Endothelial cell of umbilical vein (primary cell): Measurements from ENCODE around the gene PAQR3.

Experiments
- EZH2 ChIP-seq: IDR thresholded peaks from 2 replicates; pipeline ENCODE4 v1.6.1; 2012; ENCODE audit warnings: borderline replicate concordance, low read depth, mild to moderate bottlenecking, moderate library complexity, low read length, inconsistent platforms; ENCODE audit not compliant: severe bottlenecking
- FOS ChIP-seq: IDR thresholded peaks from 2 replicates; pipeline ENCODE4 v1.6.1; 2011; ENCODE audit warnings: mild to moderate bottlenecking, low read length, moderate library complexity, borderline replicate concordance; ENCODE audit not compliant: insufficient read depth
- JUN ChIP-seq: IDR thresholded peaks from 2 replicates; pipeline ENCODE4 v1.6.1; 2011; ENCODE audit warnings: borderline replicate concordance, low read depth; ENCODE audit not compliant: insufficient read length, insufficient read depth
- POLR2A ChIP-seq: IDR thresholded peaks from 2 replicates; pipeline ENCODE4 v1.6.1; 2012; ENCODE audit warnings: low read depth, mild to moderate bottlenecking, control low read depth, low read length
- POLR2AphosphoS5 ChIP-seq: IDR thresholded peaks from 2 replicates; pipeline ENCODE4 v1.6.1; 2012; ENCODE audit warnings: low read depth, mild to moderate bottlenecking, control low read depth, low read length, moderate library complexity; ENCODE audit not compliant: insufficient read depth
- TF ChIP-seq, protein P1 (sequence below), 2 donors: IDR thresholded peaks; 1 replicate in 1 of 2; 2 replicates in 1 of 2; pipeline ENCODE4 v1.5.1; 2011; ENCODE audit warnings: low read length in 2 of 2, mild to moderate bottlenecking in 2 of 2, moderate library complexity in 2 of 2, control low read depth in 1 of 2, inconsistent platforms in 1 of 2, low read depth in 1 of 2; ENCODE audit not compliant: insufficient read depth in 1 of 2; ENCODE audit errors: extremely low read depth in 1 of 2

DNA sequence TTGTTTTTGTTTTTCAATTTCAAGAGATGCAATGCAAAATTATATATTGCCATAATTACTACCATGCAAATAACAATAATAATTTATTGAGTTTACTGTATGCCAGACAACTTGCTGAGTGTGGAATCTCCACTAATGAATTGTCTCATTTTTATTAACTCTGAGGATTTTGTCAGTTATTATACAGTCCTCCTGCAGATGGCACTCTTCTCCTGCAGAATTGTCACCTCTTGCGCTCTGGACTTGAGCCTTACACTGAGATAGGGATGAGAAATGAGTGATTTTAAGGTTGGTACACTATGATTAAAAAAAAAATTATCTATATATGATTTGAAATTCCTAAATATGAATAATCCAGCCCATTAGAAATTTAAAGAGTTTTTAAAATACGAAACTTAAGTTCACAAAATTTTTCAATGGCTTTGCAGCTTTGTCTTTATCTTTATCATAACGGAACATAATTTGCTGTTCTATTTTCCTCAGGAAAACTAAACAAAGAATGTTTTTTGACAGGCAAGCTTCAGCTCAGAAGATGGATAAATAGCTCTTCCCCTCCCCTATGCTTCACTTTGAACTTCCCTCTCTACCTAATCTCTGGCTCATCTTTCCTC, 12.7 kb upstream of the PAQR3 start:
- TF ChIP-seq, protein P1, sequence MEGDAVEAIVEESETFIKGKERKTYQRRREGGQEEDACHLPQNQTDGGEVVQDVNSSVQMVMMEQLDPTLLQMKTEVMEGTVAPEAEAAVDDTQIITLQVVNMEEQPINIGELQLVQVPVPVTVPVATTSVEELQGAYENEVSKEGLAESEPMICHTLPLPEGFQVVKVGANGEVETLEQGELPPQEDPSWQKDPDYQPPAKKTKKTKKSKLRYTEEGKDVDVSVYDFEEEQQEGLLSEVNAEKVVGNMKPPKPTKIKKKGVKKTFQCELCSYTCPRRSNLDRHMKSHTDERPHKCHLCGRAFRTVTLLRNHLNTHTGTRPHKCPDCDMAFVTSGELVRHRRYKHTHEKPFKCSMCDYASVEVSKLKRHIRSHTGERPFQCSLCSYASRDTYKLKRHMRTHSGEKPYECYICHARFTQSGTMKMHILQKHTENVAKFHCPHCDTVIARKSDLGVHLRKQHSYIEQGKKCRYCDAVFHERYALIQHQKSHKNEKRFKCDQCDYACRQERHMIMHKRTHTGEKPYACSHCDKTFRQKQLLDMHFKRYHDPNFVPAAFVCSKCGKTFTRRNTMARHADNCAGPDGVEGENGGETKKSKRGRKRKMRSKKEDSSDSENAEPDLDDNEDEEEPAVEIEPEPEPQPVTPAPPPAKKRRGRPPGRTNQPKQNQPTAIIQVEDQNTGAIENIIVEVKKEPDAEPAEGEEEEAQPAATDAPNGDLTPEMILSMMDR (IDR thresholded peaks at IDR 0.05; ENCODE audit: extremely low read depth in 1 of 2, insufficient read depth in 1 of 2, low read depth in 1 of 2, low read length in 2 of 2), result peak; percentile 47 to 50
- TF ChIP-seq EZH2 (no peak), POLR2A (no peak), POLR2AphosphoS5 (no peak), JUN (no peak), FOS (no peak)
